ENCODE results near the gene A4GALT.
"Not testable (repeated sequence)": the region's sequence is repeated elsewhere in the genome, so short reads cannot be mapped to it uniquely, and the experiment has no call there.

The A4GALT gene

DNA sequence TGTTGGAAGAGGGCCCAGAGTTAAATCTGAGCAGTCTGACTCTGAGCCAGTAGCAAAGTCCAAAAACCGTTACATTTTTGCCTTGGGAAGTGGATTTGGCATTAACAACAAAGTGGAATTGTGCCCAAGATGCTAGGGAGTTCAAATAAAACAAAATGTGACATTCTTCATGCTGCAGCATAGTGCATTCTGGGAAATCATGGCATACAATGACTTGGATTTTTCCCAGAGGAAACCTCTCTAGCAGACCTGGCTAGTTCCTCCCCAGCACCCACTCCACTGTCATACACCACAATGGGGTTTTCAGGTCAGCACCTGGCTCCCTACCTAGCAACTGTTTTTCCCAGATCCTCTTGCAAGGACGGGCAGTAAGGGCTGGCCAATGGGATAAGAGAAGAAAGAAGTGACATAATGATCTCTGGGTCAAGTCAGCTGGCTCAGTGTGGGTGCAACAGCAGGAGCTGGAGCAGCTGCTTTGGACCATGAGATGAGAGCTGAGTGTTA lies 46.7 kb downstream of the A4GALT start:
- Mint-ChIP-seq H3K4me3 (no peak overlapping the region), H3K9me3 (peaks cover 6% of the 10 kb centered on the region), H3K27ac (no peak overlapping the region), H3K36me3 (ENCODE audit: low read depth) (no peaks in the 10 kb centered on the region), H3K4me1 (ENCODE audit: low read depth) (peaks cover 43% of the 10 kb centered on the region), H3K27me3 (peaks cover 17% of the 10 kb centered on the region)
- intact Hi-C loops (cut with micrococcal nuclease), result no loop called here

DNA sequence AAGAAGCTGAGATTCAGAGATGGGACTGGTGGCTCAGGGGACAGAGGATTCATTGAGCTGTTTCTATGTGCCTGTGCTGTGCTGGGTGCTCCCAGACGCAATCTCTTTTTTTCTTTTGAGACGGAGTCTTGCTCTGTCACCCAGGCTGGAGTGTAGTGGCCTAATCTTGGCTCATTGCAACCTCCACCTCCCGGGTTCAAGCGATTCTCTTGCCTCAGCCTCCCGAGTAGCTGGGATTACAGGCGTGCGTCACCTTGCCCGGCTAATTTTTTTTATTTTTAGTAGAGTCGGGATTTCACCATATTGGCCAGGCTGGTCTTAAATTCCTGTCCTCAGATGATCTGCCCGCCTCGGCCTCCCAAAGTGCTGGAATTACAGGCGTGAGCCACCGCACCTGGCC lies 47.6 kb downstream of the A4GALT start:
- H3K36me3 Mint-ChIP-seq (ENCODE audit: low read depth); H3K9me3 Mint-ChIP-seq; intact Hi-C loops (cut with micrococcal nuclease); H3K4me3 Mint-ChIP-seq; H3K27ac Mint-ChIP-seq: not testable (repeated sequence)
- H3K4me1 Mint-ChIP-seq (ENCODE audit: low read depth), result peaks cover 42% of the 10 kb centered on the region
- peaks cover 17% of the 10 kb centered on the region for H3K27me3 Mint-ChIP-seq

DNA sequence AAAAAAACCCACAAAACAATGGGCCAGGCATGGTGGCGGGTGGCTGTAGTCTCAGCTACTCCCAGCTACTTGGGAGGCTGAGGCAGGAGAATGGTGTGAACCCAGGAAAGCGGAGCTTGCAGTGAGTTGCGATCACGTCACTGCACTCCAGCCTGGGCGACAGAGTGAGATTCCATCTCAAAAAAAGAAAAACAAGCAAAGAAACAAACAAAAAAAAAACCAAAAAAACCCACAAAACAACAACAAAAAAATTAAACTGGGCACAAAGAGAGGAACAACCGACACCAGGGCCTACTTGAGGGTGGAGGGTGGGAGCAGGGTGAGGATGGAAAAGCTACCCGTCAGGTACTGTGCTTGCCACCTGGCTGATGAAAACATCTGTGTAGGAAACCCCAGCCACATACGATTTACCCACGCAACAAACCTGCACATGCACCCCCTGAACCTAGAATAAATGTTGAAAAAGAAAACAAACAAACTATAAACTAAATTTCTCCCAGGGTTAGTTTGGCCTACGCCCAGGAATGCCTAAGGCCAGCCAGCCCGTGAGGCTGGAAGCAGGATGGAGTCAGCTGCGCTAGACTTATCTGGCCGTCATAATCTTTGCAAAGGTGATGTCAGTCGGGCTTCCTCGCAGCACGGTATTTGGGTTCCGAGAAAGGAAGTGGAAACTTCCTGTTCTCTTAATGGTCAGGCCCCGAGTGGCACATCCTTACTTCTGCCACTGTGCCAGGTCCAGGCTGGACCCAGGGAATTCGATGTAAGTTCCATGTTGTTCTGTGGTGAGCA lies 49.6 kb downstream of the A4GALT start:
- peaks cover 17% of the 10 kb centered on the region for H3K27me3 Mint-ChIP-seq
- no peaks in the 10 kb centered on the region for H3K36me3 Mint-ChIP-seq (ENCODE audit: low read depth)

DNA sequence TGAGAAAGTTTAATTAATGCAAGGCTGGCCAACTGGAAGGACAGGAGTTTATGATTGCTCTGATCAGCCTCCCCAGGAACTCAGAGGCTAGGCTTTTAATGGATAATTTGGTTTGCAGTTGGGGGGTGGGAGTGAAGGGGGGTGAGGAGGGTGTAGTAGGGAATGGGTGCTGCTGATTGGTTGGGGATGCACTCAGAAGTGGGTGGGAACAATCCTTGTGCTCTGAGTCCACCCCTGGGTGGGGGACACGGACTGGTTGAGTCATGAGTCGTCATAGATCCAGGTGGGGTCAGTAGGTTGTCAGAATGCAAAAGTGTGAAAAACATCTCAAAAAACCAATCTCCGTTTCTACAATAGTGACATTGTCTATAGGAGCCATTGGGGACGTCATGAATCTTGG lies 50.6 kb downstream of the A4GALT start:
- Mint-ChIP-seq H3K4me3 (no peak overlapping the region), H3K9me3 (no peaks in the 10 kb centered on the region), H3K27me3 (peaks cover 13% of the 10 kb centered on the region), H3K27ac (no peak overlapping the region), H3K36me3 (ENCODE audit: low read depth) (no peaks in the 10 kb centered on the region), H3K4me1 (ENCODE audit: low read depth) (peaks cover 40% of the 10 kb centered on the region)
- intact Hi-C loops (cut with micrococcal nuclease), result no loop called here

More for the DNA sequence above, 49.6 kb downstream of the A4GALT start:
- H3K9me3 Mint-ChIP-seq, result no peaks in the 10 kb centered on the region
- H3K4me1 Mint-ChIP-seq (ENCODE audit: low read depth), result peaks cover 40% of the 10 kb centered on the region
- H3K4me3 Mint-ChIP-seq, result no peak overlapping the region
- no peak overlapping the region for H3K27ac Mint-ChIP-seq
- intact Hi-C loops (cut with micrococcal nuclease), result no loop called here

DNA sequence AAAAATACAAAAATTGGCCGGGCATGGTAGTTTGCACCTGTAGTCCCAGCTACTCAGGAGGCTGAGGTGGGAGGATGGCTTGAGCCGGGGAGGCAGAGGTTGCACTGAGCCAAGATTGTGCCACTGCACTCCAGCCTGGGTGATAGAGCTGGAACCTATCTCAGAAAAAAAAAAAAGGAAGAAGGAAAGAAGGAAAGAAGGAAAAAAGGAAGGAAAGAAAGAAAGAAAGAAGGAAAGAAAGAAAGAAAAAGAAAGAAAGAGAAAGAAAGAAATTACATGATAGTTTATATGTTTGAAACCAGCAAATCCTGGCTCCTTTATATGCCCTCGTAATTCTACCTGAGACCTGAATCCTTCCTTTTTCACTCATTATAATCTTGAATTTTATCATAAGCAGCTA lies 54.3 kb downstream of the A4GALT start:
- Mint-ChIP-seq H3K4me1 (ENCODE audit: low read depth) (peaks cover 27% of the 10 kb centered on the region), H3K27me3 (peaks cover 35% of the 10 kb centered on the region), H3K27ac (peak overlapping the region; percentile 41)
- H3K9me3 Mint-ChIP-seq; H3K36me3 Mint-ChIP-seq (ENCODE audit: low read depth); H3K4me3 Mint-ChIP-seq; intact Hi-C loops (cut with micrococcal nuclease): not testable (repeated sequence)

DNA sequence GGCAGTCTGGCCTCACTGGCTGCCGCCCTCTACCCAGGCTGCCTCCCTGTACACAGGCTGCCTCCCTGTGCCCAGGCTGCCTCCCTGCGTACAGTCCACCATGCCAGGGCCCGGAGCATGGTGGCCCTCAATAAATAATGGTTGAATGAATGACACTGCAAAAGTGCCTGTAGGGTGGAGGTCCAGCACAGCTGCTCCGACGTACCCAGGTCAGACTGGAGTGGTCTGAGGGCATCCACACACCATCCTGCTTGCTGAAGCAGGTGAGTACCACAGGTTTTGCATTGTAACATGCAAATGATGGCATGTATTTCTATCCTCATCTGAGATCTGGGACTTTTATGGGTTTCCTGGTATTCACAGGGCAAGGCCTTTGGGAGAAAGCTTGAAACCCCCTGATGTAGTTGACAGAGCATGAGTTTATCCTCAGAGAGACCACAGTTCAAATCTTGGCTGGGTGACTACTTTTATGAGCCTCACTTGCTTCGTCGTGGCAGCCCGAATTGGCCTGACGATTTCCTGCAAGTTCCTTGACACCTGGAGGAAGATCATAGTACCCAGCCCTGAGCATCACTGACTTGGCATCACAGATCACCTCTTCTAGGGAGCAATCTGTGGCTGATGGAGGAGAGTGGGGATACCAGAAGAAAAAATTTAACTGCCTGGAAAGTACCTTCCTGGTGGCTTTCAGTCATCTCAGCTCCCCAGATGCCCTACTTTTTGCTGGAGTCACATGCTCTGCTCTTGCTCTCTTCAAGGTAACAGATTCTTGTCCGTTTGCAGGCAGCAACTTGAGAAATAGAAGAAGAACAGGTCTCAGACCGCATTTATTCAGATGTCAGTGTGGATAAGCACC lies 55.5 kb downstream of the A4GALT start:
- H3K27ac Mint-ChIP-seq, result no peak overlapping the region

DNA sequence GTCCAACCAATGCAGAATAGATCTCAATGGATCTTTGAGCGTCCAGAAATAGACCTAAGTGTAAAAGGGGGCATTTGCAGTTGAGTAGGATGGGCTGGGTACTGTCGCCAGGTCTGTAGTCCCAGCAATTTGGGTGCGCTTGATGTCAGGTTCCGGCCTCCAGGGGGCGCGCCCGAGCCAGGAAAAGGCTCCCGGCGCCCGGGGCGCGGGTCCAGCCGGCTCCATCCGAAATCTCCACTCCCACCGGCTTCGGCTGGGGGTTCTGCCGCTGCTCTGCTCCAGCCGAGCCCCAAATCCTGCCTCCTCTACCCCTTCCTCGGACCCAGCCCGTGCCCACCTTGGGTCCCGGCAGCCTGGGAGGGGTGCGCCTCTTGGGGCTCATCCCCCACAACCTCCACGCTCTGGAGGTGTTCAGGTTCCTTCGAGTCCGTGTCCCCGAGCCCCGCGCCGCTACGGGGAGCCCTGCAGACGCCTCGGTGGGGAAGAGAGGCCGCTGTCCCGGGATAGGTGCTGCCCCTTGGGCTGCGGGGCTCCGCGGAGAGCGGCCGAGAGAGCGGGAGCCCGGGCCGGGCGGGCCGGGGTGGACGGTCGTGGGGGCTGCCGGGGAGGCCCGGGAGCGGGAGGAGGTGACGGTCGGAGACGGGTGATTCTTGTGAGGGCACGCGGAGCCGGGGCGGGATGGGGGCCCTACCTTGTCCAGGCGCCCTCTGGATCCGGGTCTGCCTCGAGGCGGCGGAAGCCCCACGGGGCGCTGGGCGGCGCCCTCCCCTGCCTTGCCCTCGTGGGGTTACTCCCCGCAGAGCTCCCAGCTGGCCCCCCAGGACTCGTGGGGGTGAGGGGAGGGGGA lies 58.5 kb downstream of the A4GALT start:
- H3K27ac Mint-ChIP-seq, result no peak overlapping the region
- intact Hi-C loops (cut with micrococcal nuclease), result no loop called here
- no peaks in the 10 kb centered on the region for H3K36me3 Mint-ChIP-seq (ENCODE audit: low read depth)
- H3K9me3 Mint-ChIP-seq, result no peaks in the 10 kb centered on the region
- peaks cover 33% of the 10 kb centered on the region for H3K27me3 Mint-ChIP-seq
- H3K4me3 Mint-ChIP-seq, result peak overlapping the region; percentile 72
- H3K4me1 Mint-ChIP-seq (ENCODE audit: low read depth), result peaks cover 24% of the 10 kb centered on the region

More for the DNA sequence above, 55.5 kb downstream of the A4GALT start:
- Mint-ChIP-seq H3K4me3 (no peak overlapping the region), H3K36me3 (ENCODE audit: low read depth) (no peaks in the 10 kb centered on the region), H3K9me3 (no peaks in the 10 kb centered on the region), H3K27me3 (peaks cover 34% of the 10 kb centered on the region), H3K4me1 (ENCODE audit: low read depth) (peaks cover 18% of the 10 kb centered on the region)
- intact Hi-C loops (cut with micrococcal nuclease), result no loop called here

DNA sequence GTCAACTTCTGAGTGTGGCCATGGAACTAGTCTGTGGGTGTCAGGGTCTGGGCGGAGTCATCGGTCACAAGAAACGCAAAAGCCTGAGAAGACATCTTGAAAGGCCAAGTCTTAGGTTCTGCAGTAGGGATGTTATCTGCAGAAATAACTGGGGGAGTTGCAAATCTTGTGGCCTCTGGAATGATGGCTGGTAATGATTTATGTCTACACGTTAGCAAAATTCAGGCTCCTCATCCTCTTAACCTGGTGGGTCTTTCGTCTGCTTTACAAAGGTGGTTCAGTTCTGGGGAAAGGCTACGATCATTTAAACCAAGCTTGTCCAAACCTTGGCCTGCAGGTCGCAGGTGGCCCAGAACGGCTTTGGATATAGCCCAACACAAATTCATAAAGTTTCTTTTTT lies 64.1 kb downstream of the A4GALT start:
- H3K27me3 Mint-ChIP-seq, result no peaks in the 10 kb centered on the region
- H3K36me3 Mint-ChIP-seq (ENCODE audit: low read depth), result no peaks in the 10 kb centered on the region
- intact Hi-C loops (cut with micrococcal nuclease), result no loop called here
- no peak overlapping the region for H3K4me3 Mint-ChIP-seq
- H3K9me3 Mint-ChIP-seq, result no peaks in the 10 kb centered on the region
- H3K4me1 Mint-ChIP-seq (ENCODE audit: low read depth), result peaks cover 22% of the 10 kb centered on the region
- H3K27ac Mint-ChIP-seq, result no peak overlapping the region

DNA sequence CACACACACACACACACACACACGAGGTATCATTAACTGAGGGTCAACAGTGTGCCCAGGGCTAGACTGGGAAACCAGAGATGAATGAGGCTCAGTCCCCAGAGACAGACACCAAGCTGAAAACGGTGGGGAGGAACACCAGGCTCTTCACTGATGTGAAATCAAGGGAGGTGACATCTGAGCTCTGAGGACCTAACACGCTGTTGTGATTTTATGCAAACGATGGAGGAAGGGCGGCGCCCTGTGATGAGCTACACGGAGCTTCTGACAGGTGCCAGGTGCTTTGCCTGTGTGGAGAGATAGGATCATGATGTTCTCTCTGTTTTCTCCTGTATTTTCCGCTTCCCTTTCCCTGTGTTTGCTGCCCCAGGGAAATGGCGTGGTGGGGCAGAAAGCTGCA lies 65.0 kb downstream of the A4GALT start:
- H3K36me3 Mint-ChIP-seq (ENCODE audit: low read depth), result no peaks in the 10 kb centered on the region
- intact Hi-C loops (cut with micrococcal nuclease), result no loop called here
- H3K4me3 Mint-ChIP-seq, result no peak overlapping the region
- no peak overlapping the region for H3K27ac Mint-ChIP-seq
- peaks cover 22% of the 10 kb centered on the region for H3K4me1 Mint-ChIP-seq (ENCODE audit: low read depth)
- H3K27me3 Mint-ChIP-seq, result no peaks in the 10 kb centered on the region
- no peaks in the 10 kb centered on the region for H3K9me3 Mint-ChIP-seq

DNA sequence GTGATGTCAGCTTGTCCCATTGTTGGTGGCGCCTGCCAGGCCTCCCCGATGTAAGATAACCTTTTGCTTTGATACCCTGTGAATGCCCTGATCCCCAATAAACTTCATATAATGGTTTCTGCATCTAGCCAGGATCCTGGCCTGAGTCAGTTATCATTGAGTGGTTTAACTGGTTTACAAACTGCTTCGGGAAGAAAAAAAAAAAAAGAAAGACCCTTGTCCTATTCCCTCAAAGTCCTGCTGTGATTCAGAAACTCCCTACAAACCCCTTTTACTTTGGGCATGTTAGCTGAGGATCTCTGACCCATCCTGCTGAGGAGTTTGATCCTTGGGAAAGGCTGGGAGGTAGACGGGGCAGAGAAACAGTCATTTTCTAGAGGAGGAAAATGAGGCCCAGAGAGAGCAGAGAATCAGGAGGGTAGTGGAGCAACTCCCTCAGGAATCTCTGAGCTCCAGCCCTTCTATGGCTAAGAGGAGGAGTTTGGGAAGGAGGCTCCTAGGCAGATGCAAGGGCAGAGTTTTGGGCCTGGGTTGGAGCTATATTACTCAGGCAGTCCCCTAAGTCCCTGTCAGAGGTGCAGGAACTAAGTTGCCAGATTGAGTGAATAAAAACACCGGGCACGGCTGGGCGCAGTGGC lies 66.1 kb downstream of the A4GALT start:
- H3K4me3 Mint-ChIP-seq, result no peak overlapping the region

DNA sequence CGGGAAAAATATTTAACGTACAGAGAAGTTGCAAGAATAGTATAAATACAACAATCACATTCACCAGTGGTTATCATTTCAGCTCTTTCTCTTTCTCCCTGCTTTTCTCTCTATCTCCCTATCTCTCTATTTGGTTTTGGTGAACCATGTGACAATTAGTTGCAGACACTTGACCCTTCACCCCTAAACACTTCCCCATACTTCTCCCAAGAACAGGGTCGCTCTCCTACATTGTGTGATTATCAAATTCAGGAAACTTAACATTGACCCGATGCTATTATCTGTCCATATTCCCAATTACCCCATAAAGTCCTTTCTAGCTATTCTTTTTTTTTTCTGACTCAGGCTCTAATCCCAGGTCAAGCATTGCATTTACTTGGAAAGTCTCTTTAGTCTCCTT lies 66.7 kb downstream of the A4GALT start:
- Mint-ChIP-seq H3K27me3 (no peaks in the 10 kb centered on the region), H3K36me3 (ENCODE audit: low read depth) (peaks cover under 1% of the 10 kb centered on the region), H3K27ac (no peak overlapping the region), H3K4me1 (ENCODE audit: low read depth) (peaks cover 22% of the 10 kb centered on the region), H3K4me3 (no peak overlapping the region), H3K9me3 (no peaks in the 10 kb centered on the region)
- intact Hi-C loops (cut with micrococcal nuclease), result no loop called here

More for the DNA sequence above, 66.1 kb downstream of the A4GALT start:
- intact Hi-C loops (cut with micrococcal nuclease), result no loop called here
- Mint-ChIP-seq H3K36me3 (ENCODE audit: low read depth) (no peaks in the 10 kb centered on the region), H3K9me3 (no peaks in the 10 kb centered on the region), H3K27me3 (no peaks in the 10 kb centered on the region), H3K27ac (no peak overlapping the region), H3K4me1 (ENCODE audit: low read depth) (peaks cover 22% of the 10 kb centered on the region)

DNA sequence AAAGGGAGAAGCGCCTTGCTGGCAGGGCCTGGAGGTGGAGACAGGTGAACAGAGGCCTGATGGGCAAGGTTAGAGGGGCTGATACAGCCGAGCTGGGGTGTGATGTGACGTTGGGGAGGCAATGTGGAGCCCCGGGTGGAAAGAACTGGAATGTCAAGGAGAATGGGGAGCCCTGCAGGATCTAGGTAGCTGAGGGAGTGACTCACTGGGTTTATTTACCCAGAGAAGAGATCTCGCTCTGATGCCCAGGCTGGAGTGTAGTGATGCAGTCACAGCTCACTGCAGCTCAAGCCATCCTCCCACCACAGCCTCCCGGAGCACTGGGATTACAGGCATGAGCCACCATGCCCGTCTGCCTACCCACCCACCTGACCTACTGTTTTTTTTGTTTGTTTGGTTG lies 69.5 kb downstream of the A4GALT start:
- Mint-ChIP-seq H3K9me3 (no peaks in the 10 kb centered on the region), H3K4me3 (no peak overlapping the region), H3K27me3 (no peaks in the 10 kb centered on the region), H3K36me3 (ENCODE audit: low read depth) (peaks cover 16% of the 10 kb centered on the region), H3K27ac (peak overlapping the region; percentile 2), H3K4me1 (ENCODE audit: low read depth) (peaks cover 43% of the 10 kb centered on the region)
- intact Hi-C loops (cut with micrococcal nuclease), result no loop called here

Data from dendritic cell treated with granulocyte-macrophage colony-stimulating factor and Interleukin-4, amounts not matched to agents 40 ng/mL and 50 ng/mL, for 4 days (primary cell).